Measurements from ENCODE around the gene ZNF641.
"Not testable (repeated sequence)": the region's sequence is repeated elsewhere in the genome, so short reads cannot be mapped to it uniquely, and the experiment has no call there.

Gene ZNF641

GRCh38 chr12:48333680-48334079 is 17.0 kb downstream of the ZNF641 start:
- not testable (repeated sequence) for DNase-seq

GRCh38 chr12:48331399-48331798 is 19.3 kb downstream of the ZNF641 start:
- DNase-seq, result no peak

GRCh38 chr12:48329199-48329939 is 21.4 kb downstream of the ZNF641 start:
- DNase-seq, result no peak

- DNase-seq, result no peak
Measured at GRCh38 chr12:48316491-48316890, 34.2 kb downstream of the ZNF641 start.

- DNase-seq, result no peak
Measured at GRCh38 chr12:48311313-48311712, 39.4 kb downstream of the ZNF641 start.

GRCh38 chr12:48307269-48307668 is 43.5 kb downstream of the ZNF641 start:
- DNase-seq, result no peak

GRCh38 chr12:48305190-48305589 is 45.5 kb downstream of the ZNF641 start:
- no peak for DNase-seq

GRCh38 chr12:48302161-48302911 is 48.4 kb downstream of the ZNF641 start:
- DNase-seq, result no peak

- no peak for DNase-seq
Measured at GRCh38 chr12:48300774-48301173, 49.9 kb downstream of the ZNF641 start.

GRCh38 chr12:48296586-48297282 is 54.0 kb downstream of the ZNF641 start:
- DNase-seq, result peak; percentile 56

- no peak for DNase-seq
Measured at GRCh38 chr12:48292040-48292439, 58.7 kb downstream of the ZNF641 start.

GRCh38 chr12:48291511-48291910 is 59.2 kb downstream of the ZNF641 start:
- no peak for DNase-seq

- no peak for DNase-seq
Measured at GRCh38 chr12:48288387-48289268, 62.1 kb downstream of the ZNF641 start.

All from EL (cell line).